ENCODE measurements around the gene IFITM1. TPM values are rescaled to one million over a fixed set of nuclear protein-coding genes. Genes with fewer than 3 reads are reported as not detected.

Gene IFITM1
- total and polyA plus RNA-seq, 2 of the 4 experiments (the other 2 are of a cell fraction) = 24.2 to 68.9 TPM

DNA sequence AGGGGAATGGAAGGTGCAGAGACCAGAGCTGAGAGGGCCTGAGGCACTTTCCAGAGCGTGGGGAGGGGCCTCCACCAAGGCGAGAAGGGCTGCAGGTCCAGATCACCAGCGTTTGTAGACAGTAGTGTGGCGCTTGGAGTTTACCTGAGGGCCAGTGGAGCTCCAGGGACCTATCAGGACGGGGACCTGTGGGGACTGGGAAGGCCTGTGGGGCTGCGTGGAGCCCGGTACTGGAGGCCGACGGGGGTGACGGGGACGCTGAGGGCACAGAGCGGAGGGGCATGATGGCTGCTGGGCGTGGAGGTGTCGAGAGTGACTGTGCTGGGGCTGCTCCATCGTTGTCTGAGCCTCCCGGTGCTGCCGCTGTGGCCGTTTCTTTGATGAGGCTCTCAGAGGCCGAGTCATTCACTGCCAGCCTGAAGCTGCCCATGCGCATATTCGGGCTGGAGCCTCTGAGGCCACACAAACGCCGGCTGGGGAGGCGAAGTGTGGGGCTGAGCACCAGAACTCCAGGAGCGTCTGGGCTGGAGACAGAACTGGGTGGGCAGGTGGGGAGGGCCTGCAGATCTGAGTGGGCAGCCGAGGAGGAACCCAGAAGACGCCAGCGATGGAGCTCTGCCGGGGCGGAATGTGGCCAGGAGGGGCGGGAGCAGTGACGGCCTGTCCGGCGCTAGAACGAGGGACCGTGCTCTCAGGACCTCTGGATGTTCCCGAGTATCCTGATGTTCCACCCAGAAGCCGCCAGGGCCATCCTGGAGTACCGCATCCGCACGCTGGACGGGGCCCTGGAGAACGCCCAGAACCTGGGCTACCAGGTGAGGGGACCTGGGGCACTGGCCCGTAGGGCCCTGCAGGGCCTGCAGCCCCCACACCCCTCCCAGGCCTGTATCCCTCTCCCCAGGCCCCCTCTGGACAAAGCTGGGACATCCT, 22.3 kb upstream of the IFITM1 start:
- no peak overlapping the region for H3K14ac ChIP-seq (replicated peaks; ENCODE audit: low read depth, low read length)
- H3K9ac ChIP-seq (ENCODE audit: low read depth, low read length) = no peak overlapping the region
- intact Hi-C loops (cut with micrococcal nuclease) (no loop called here), dilution Hi-C loops (cut with HindIII; ENCODE audit: low sequenced_read_pairs, unreplicated experiment) (no loop called here), in situ Hi-C loops (cut with MboI; ENCODE audit: low sequenced_read_pairs) (no loop called here)
- no peak overlapping the region for H3K18ac ChIP-seq (ENCODE audit: low read depth, low read length)
- H3K4me3 ChIP-seq (ENCODE audit: insufficient read depth, low read depth, low read length) = no peak overlapping the region
- H4K91ac ChIP-seq (ENCODE audit: insufficient read depth, low read depth, low read length) = no peak overlapping the region
- H3K9me3 ChIP-seq (ENCODE audit: control insufficient read depth, insufficient read depth, low read length) = no peaks in the 10 kb centered on the region
- H3K23ac ChIP-seq (ENCODE audit: low read depth, low read length) = no peak overlapping the region
- no peak overlapping the region for H4K5ac ChIP-seq (ENCODE audit: low read depth, low read length)
- no peak overlapping the region for H2BK5ac ChIP-seq (ENCODE audit: low read depth, low read length, poor library complexity, severe bottlenecking)
- ATAC-seq (ENCODE audit: low read depth) (no peak), DNase-seq (no peak)
- BruUV-seq (replicated peaks) = no TSS peak
- 79% methylated on average over 20 of the region's 44 CpGs; no CpG with 5 or more reads in 1 of the 2 experiments for WGBS, 2 experiments (ENCODE audit: extremely low coverage in 2 of 2, insufficient read length in 1 of 2)
- H2BK120ac ChIP-seq (ENCODE audit: low read depth, low read length) = no peak overlapping the region
- H4K8ac ChIP-seq (ENCODE audit: low read depth in 2 of 2, low read length in 2 of 2) = no peak overlapping the region
- peaks cover 12% of the 10 kb centered on the region; the same call in 1 of the 2 replicates for H3K27me3 ChIP-seq (ENCODE audit: control insufficient read depth, insufficient read depth, low read length)
- H2AK5ac ChIP-seq (ENCODE audit: low read depth, low read length) = no peak overlapping the region
- H4K20me1 ChIP-seq (ENCODE audit: insufficient read depth, low read length) = no peaks in the 10 kb centered on the region
- H2AK9ac ChIP-seq (replicated peaks; ENCODE audit: low read depth, low read length, poor library complexity) = peak overlapping the region; percentile 42
- peaks cover 0 to 7% of the 10 kb centered on the region in 2 experiments; a peak in 3 of 4 replicates for H3K79me1 ChIP-seq (ENCODE audit: low read depth in 1 of 2, low read length in 2 of 2)
- H2BK20ac ChIP-seq (ENCODE audit: low read depth, low read length) = no peak overlapping the region
- CTCF ChIA-PET = no interaction called here
- peaks cover 19% of the 10 kb centered on the region for H3K36me3 ChIP-seq (ENCODE audit: control insufficient read depth, insufficient read depth, low read length)
- no peak overlapping the region for H3K4me2 ChIP-seq (ENCODE audit: low read depth, low read length)
- peaks cover 4% of the 10 kb centered on the region; the same call in 1 of the 2 replicates for H3K4me1 ChIP-seq (ENCODE audit: control insufficient read depth, insufficient read depth, low read length)
- no peak overlapping the region for H3K27ac ChIP-seq (ENCODE audit: insufficient read depth, low read length)
- no peaks in the 10 kb centered on the region for H3K9me1 ChIP-seq (ENCODE audit: insufficient read depth, low read length)
- H2AFZ ChIP-seq (replicated peaks; ENCODE audit: low read length, poor library complexity) = no peak overlapping the region
- H2BK15ac ChIP-seq (ENCODE audit: low read depth, low read length) = no peak overlapping the region
- TF ChIP-seq, protein P1, sequence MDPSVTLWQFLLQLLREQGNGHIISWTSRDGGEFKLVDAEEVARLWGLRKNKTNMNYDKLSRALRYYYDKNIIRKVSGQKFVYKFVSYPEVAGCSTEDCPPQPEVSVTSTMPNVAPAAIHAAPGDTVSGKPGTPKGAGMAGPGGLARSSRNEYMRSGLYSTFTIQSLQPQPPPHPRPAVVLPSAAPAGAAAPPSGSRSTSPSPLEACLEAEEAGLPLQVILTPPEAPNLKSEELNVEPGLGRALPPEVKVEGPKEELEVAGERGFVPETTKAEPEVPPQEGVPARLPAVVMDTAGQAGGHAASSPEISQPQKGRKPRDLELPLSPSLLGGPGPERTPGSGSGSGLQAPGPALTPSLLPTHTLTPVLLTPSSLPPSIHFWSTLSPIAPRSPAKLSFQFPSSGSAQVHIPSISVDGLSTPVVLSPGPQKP (IDR thresholded peaks at IDR 0.05; ENCODE audit: borderline replicate concordance, low read depth, low read length) = no peak
- TF ChIP-seq MAFK (IDR thresholded peaks at IDR 0.05; ENCODE audit: low read depth, low read length) (no peak), POLR2A (IDR thresholded peaks at IDR 0.05; ENCODE audit: low read depth, low read length) (no peak), MAZ (IDR thresholded peaks at IDR 0.05; ENCODE audit: borderline replicate concordance, low read depth, low read length) (no peak), RFX5 (IDR thresholded peaks at IDR 0.05; ENCODE audit: low read depth, low read length) (no peak), BHLHE40 (IDR thresholded peaks at IDR 0.05; ENCODE audit: low read depth, low read length) (no peak)
- TF ChIP-seq, protein P2, sequence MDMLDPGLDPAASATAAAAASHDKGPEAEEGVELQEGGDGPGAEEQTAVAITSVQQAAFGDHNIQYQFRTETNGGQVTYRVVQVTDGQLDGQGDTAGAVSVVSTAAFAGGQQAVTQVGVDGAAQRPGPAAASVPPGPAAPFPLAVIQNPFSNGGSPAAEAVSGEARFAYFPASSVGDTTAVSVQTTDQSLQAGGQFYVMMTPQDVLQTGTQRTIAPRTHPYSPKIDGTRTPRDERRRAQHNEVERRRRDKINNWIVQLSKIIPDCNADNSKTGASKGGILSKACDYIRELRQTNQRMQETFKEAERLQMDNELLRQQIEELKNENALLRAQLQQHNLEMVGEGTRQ (IDR thresholded peaks at IDR 0.05; ENCODE audit: low read depth, low read length) = no peak
- TF ChIP-seq, protein P3, sequence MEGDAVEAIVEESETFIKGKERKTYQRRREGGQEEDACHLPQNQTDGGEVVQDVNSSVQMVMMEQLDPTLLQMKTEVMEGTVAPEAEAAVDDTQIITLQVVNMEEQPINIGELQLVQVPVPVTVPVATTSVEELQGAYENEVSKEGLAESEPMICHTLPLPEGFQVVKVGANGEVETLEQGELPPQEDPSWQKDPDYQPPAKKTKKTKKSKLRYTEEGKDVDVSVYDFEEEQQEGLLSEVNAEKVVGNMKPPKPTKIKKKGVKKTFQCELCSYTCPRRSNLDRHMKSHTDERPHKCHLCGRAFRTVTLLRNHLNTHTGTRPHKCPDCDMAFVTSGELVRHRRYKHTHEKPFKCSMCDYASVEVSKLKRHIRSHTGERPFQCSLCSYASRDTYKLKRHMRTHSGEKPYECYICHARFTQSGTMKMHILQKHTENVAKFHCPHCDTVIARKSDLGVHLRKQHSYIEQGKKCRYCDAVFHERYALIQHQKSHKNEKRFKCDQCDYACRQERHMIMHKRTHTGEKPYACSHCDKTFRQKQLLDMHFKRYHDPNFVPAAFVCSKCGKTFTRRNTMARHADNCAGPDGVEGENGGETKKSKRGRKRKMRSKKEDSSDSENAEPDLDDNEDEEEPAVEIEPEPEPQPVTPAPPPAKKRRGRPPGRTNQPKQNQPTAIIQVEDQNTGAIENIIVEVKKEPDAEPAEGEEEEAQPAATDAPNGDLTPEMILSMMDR (conservative IDR thresholded peaks at IDR 0.05; ENCODE audit: low read depth, low read length) = no peak
- POLR2A ChIA-PET (ENCODE audit: unreplicated experiment) = interaction anchor here (0.6 kb wide), 1 partner anchor 13 kb away, joined by 12 read pairs; no protein-coding TSS in a partner anchor
- no peak overlapping the region for H3K4ac ChIP-seq (ENCODE audit: low read depth, low read length)
- H3K56ac ChIP-seq (ENCODE audit: extremely low read depth, insufficient read depth, low read length) = no peak overlapping the region

Measured in IMR-90 (cell line).